Body of pancreas (tissue), 4 donors: ENCODE results near the gene QRFP.

Source experiments
- CTCF ChIP-seq, 7 experiments: fragments of 450-650 bp in 4 of 7; fragments of 200-600 bp in 3 of 7; sonication (generic) in 3 of 7; IDR thresholded peaks; one replicate each; pipeline ENCODE4 v1.5.1; 2016 to 2019; ENCODE audit warnings: antibody characterized with exemption in 7 of 7
- POLR2A ChIP-seq, 3 donors: fragments of 450-650 bp; IDR thresholded peaks; one replicate each; pipeline ENCODE4 v1.6.1; 2016; ENCODE audit warnings: antibody characterized with exemption in 3 of 3, mild to moderate bottlenecking in 2 of 3

- no peak for TF ChIP-seq CTCF (IDR thresholded peaks at IDR 0.05)
- TF ChIP-seq POLR2A (IDR thresholded peaks at IDR 0.05): no peak
Observed at GRCh38 chr9:130894546-130894945, 2.1 kb downstream of the QRFP start.
